Caco-2 (cell line): ENCODE measurements around the gene SIK3. TPM values are rescaled to one million over a fixed set of nuclear protein-coding genes. Genes with fewer than 3 reads are reported as not detected.

Experiments
- BruUV-seq: library from RNA; stranded (reverse); fragments of 400-500 nt; replicated peaks from 2 replicates; lab custom pipeline; 2021; lab: Mats Ljungman, UMichigan
- CTCF ChIA-PET: fragments of 300-600 bp; sonication (Branson Sonifier 250); formaldehyde crosslinking; loops from one replicate; lab custom pipeline; 2022; ENCODE audit warnings: antibody characterized with exemption; lab: Charles Lee
- POLR2A ChIA-PET: fragments of 300-600 bp; sonication (Branson Sonifier 250); formaldehyde crosslinking; loops from one replicate; lab custom pipeline; 2022; ENCODE audit warnings: antibody characterized with exemption; lab: Charles Lee
- DNase-seq, 2 experiments: peaks; one replicate each; pipeline versions ENCODE4 v3.0.0 to v3.0.0-alpha.2; 2020 to 2022
- H3K27me3 ChIP-seq: replicated peaks from 2 replicates; pipeline ENCODE4 v1.6.0; 2011; ENCODE audit warnings: low read length; ENCODE audit not compliant: control insufficient read depth, insufficient read depth
- H3K36me3 ChIP-seq: 2 replicates; pipeline ENCODE4 v1.5.1; 2011; ENCODE audit warnings: low read length; ENCODE audit not compliant: control insufficient read depth, insufficient read depth
- H3K4me1 ChIP-seq: fragments of 250-450 bp; sonication (Bioruptor Pico); 2 replicates; pipeline ENCODE4 v1.5.1; 2020; ENCODE audit warnings: mild to moderate bottlenecking
- H3K4me3 ChIP-seq: 2 replicates; pipeline ENCODE4 v1.5.1; 2011; ENCODE audit warnings: low read depth, mild to moderate bottlenecking, control low read depth, low read length
- H3K9me3 ChIP-seq: fragments of 250-450 bp; sonication (Bioruptor Pico); 2 replicates; pipeline ENCODE4 v1.5.1; 2020; ENCODE audit warnings: mild to moderate bottlenecking, moderate library complexity
- H3K27ac Mint-ChIP-seq: one replicate; pipeline ENCODE4 v1.8.0; 2022; ENCODE audit warnings: mixed read lengths; ENCODE audit not compliant: unreplicated experiment
- H3K27me3 Mint-ChIP-seq: one replicate; pipeline ENCODE4 v1.8.0; 2022; ENCODE audit warnings: mixed read lengths; ENCODE audit not compliant: insufficient read depth, unreplicated experiment
- H3K36me3 Mint-ChIP-seq: one replicate; pipeline ENCODE4 v1.8.0; 2022; ENCODE audit warnings: mild to moderate bottlenecking, mixed read lengths; ENCODE audit not compliant: insufficient read depth, unreplicated experiment
- H3K4me1 Mint-ChIP-seq: one replicate; pipeline ENCODE4 v1.8.0; 2022; ENCODE audit warnings: low read depth, mixed read lengths; ENCODE audit not compliant: unreplicated experiment
- H3K4me3 Mint-ChIP-seq: one replicate; pipeline ENCODE4 v1.8.0; 2022; ENCODE audit warnings: mild to moderate bottlenecking, moderate library complexity, mixed read lengths; ENCODE audit not compliant: unreplicated experiment
- H3K9me3 Mint-ChIP-seq: one replicate; pipeline ENCODE4 v1.8.0; 2022; ENCODE audit warnings: mixed read lengths; ENCODE audit not compliant: unreplicated experiment
- intact Hi-C: fragments of 100-400 bp; cut with micrococcal nuclease; formaldehyde crosslinking; loops from one replicate; pipeline ENCODE4 v1.10.0; 2022; ENCODE audit not compliant: unreplicated experiment
- total RNA-seq: library from RNA; stranded (reverse); gene quantifications from 2 replicates; pipeline ENCODE4 v1.2.3, GENCODE V29; 2022
- TF ChIP-seq, protein P1 (sequence below), 2 experiments: fragments of 200-600 bp in 1 of 2; IDR thresholded peaks; 1 replicate in 1 of 2; 2 replicates in 1 of 2; pipeline versions ENCODE4 v1.5.1 to v1.8.0; 2011 to 2022; ENCODE audit warnings: antibody characterized with exemption in 1 of 2, control low read depth in 1 of 2, inconsistent platforms in 1 of 2, low read depth in 1 of 2, low read length in 1 of 2, mild to moderate bottlenecking in 1 of 2, moderate library complexity in 1 of 2; ENCODE audit not compliant: insufficient read depth in 1 of 2, severe bottlenecking in 1 of 2, unreplicated experiment in 1 of 2

The SIK3 gene
- total RNA-seq, 1 experiment from 2014 or later, result 65.7 TPM

DNA sequence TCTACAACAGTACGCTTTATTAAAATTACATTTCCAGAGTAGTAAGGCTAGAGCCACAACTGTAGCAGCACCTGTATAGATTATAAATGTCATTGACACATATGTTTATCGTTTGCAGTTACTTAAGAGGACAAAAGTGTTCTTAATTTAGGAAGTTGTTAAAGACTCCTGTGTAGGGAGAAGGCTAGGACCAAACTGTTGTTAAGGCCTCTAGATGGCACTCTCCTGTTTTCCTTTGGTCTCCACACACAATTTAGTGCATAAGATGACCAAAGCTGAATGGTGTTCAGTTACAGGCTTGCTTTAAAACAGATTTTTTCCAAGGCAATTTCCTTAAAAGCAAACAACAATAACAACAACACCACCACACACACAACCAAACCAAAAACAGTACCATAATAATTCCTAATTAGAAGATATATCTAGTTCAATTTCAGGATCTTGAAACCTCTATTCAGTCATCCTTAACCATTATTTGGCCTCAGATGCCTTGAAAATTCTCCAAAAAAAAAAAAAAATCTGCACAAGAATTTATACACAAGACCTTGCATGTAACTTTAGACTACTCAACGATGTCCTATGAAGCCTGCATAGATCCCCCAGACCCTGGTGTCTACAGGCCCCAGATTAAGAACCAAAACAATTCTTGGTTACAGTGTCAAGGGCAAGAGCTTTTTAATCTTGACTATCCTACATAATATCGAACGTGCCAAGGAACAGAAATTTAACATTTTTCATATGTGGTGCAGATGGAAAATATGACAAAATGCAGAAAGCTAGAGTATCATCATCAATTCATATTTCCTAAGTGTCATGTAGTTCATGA is 218.2 kb downstream of the SIK3 start:
- no peak overlapping the region for H3K4me3 Mint-ChIP-seq
- ChIA-PET CTCF (interaction anchor here (0.6 to 1.4 kb wide), 12 partner anchors 9 to 346 kb away, joined by 3 to 14 read pairs (median 4); partner anchors contain the start of gene ZPR1), POLR2A (interaction anchor here (0.5 kb wide), 1 partner anchor 42 kb away, joined by 8 read pairs; no protein-coding TSS in a partner anchor)
- no peak overlapping the region for H3K27ac Mint-ChIP-seq
- peaks cover 40% of the 10 kb centered on the region for H3K4me1 Mint-ChIP-seq
- Histone ChIP-seq H3K4me1 (peaks cover 23% of the 10 kb centered on the region), H3K36me3 (peaks cover 1% of the 10 kb centered on the region), H3K4me3 (no peak overlapping the region), H3K9me3 (no peaks in the 10 kb centered on the region), H3K27me3 (no peaks in the 10 kb centered on the region)
- BruUV-seq, result no TSS peak
- peaks cover 45% of the 10 kb centered on the region for H3K36me3 Mint-ChIP-seq
- intact Hi-C loops, result loop anchor here (1.0 to 5.0 kb wide), 3 partner anchors 217 to 346 kb away; partner anchors contain the start of gene SIK3
- peak in 1 of 2 experiments; percentile 64 for DNase-seq
- no peaks in the 10 kb centered on the region for H3K9me3 Mint-ChIP-seq
- no peaks in the 10 kb centered on the region for H3K27me3 Mint-ChIP-seq
- TF ChIP-seq, protein P1, sequence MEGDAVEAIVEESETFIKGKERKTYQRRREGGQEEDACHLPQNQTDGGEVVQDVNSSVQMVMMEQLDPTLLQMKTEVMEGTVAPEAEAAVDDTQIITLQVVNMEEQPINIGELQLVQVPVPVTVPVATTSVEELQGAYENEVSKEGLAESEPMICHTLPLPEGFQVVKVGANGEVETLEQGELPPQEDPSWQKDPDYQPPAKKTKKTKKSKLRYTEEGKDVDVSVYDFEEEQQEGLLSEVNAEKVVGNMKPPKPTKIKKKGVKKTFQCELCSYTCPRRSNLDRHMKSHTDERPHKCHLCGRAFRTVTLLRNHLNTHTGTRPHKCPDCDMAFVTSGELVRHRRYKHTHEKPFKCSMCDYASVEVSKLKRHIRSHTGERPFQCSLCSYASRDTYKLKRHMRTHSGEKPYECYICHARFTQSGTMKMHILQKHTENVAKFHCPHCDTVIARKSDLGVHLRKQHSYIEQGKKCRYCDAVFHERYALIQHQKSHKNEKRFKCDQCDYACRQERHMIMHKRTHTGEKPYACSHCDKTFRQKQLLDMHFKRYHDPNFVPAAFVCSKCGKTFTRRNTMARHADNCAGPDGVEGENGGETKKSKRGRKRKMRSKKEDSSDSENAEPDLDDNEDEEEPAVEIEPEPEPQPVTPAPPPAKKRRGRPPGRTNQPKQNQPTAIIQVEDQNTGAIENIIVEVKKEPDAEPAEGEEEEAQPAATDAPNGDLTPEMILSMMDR (IDR thresholded peaks at IDR 0.05; ENCODE audit: insufficient read depth in 1 of 2, low read depth in 1 of 2, low read length in 1 of 2, severe bottlenecking in 1 of 2, unreplicated experiment in 1 of 2), result peak; percentile 71 to 96

DNA sequence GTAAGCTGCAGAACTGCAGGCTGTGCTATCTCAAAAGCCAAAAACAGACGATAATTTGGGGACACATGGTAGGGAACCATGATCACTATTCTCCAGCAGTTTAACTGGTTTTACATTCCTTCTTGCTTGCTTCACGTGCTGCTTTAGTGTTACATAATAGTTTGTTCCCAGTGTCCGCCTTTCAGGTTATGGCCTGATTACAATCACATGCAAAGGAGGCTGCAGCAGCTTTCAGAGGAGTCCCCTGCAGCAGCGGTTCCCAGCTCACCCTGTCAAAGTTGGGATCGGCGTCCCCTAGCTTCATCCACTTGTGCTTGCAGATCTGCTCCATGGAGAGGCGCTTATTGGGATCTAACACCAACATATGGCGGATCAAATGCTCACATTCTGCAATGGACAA is 221.6 kb downstream of the SIK3 start:
- Histone ChIP-seq H3K4me3 (no peak overlapping the region), H3K9me3 (no peaks in the 10 kb centered on the region), H3K27me3 (no peaks in the 10 kb centered on the region), H3K36me3 (peaks cover 3% of the 10 kb centered on the region), H3K4me1 (peaks cover 41% of the 10 kb centered on the region)
- BruUV-seq, result no TSS peak
- ChIA-PET POLR2A (interaction anchor here (0.8 to 1.0 kb wide), 3 partner anchors 47 to 220 kb away, joined by 3 to 4 read pairs (median 4); partner anchors contain the start of genes APOC3 and ZPR1), CTCF (interaction anchor here (0.7 to 1.5 kb wide), 3 partner anchors 39 to 229 kb away, joined by 3 to 6 read pairs (median 4); partner anchors contain the start of gene APOA1)
- DNase-seq, result peak; percentile 63 to 74
- TF ChIP-seq, protein P1 (IDR thresholded peaks at IDR 0.05; ENCODE audit: insufficient read depth in 1 of 2, low read depth in 1 of 2, low read length in 1 of 2, severe bottlenecking in 1 of 2, unreplicated experiment in 1 of 2), result no peak
- peaks cover 69% of the 10 kb centered on the region for H3K36me3 Mint-ChIP-seq
- H3K4me1 Mint-ChIP-seq, result peaks cover 52% of the 10 kb centered on the region
- peak overlapping the region; percentile 1 for H3K27ac Mint-ChIP-seq
- no peaks in the 10 kb centered on the region for H3K27me3 Mint-ChIP-seq
- no peaks in the 10 kb centered on the region for H3K9me3 Mint-ChIP-seq
- H3K4me3 Mint-ChIP-seq, result no peak overlapping the region
- intact Hi-C loops, result loop anchor here (2.0 to 5.0 kb wide), 3 partner anchors 34 to 221 kb away; partner anchors contain the start of genes APOC3 and SIK3

DNA sequence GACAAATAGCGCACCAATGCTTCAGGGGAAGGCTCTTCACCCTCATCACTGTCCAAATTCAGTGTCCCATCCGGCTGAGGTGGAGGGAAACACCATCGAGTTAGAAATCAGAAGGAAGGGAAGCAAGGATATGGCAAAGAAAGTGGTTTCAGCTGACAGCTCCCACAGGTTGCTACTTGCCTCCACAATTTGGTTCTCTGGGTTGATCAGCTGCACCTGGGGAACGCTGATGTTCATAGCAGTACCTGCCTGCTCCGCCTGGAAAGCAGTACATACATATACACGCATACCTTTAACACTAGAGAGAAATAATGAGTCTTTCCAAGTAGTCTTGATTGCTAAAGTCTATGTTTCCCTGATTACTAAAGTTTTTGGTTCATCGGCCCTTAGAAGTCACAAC is 223.0 kb downstream of the SIK3 start:
- TF ChIP-seq, protein P1 (IDR thresholded peaks at IDR 0.05; ENCODE audit: insufficient read depth in 1 of 2, low read depth in 1 of 2, low read length in 1 of 2, severe bottlenecking in 1 of 2, unreplicated experiment in 1 of 2), result no peak
- Mint-ChIP-seq H3K27ac (peak overlapping the region; percentile 23), H3K27me3 (no peaks in the 10 kb centered on the region), H3K9me3 (no peaks in the 10 kb centered on the region), H3K4me3 (no peak overlapping the region), H3K4me1 (peaks cover 50% of the 10 kb centered on the region), H3K36me3 (peaks cover 72% of the 10 kb centered on the region)
- Histone ChIP-seq H3K36me3 (peaks cover 3% of the 10 kb centered on the region), H3K4me1 (peaks cover 41% of the 10 kb centered on the region), H3K9me3 (no peaks in the 10 kb centered on the region), H3K27me3 (no peaks in the 10 kb centered on the region), H3K4me3 (no peak overlapping the region)
- ChIA-PET CTCF (interaction anchor here (1.4 kb wide), 1 partner anchor 232 kb away, joined by 3 read pairs; no protein-coding TSS in a partner anchor), POLR2A (no interaction called here)
- intact Hi-C loops, result loop anchor here (2.0 to 5.0 kb wide), 2 partner anchors 102 to 222 kb away; partner anchors contain the start of genes BUD13 and SIK3
- DNase-seq, result no peak
- no TSS peak for BruUV-seq
